ENCODE measurements around the gene FAM72B. TPM values are rescaled to one million over a fixed set of nuclear protein-coding genes. Genes with fewer than 3 reads are reported as not detected.
A peak's percentile ranks its signal among the peaks of the same experiment; 100 is the strongest.
"Not testable (repeated sequence)": the region's sequence is repeated elsewhere in the genome, so short reads cannot be mapped to it uniquely, and the experiment has no call there.

FAM72B gene
- total and polyA plus RNA-seq, 2 of the 4 experiments (the other 2 are of a cell fraction) = 1.6 to 2.2 TPM

GRCh38 chr1:121148489-121149190, 35.5 kb downstream of the FAM72B start:
- BruUV-seq (replicated peaks); H3K23ac ChIP-seq (ENCODE audit: low read depth, low read length); H3K14ac ChIP-seq (replicated peaks; ENCODE audit: low read depth, low read length); H3K4ac ChIP-seq (ENCODE audit: low read depth, low read length); H2BK5ac ChIP-seq (ENCODE audit: low read depth, low read length, poor library complexity, severe bottlenecking); H3K9me3 ChIP-seq (ENCODE audit: control insufficient read depth, insufficient read depth, low read length); H3K27me3 ChIP-seq (ENCODE audit: control insufficient read depth, insufficient read depth, low read length); DNase-seq; H3K9ac ChIP-seq (ENCODE audit: low read depth, low read length); H2BK15ac ChIP-seq (ENCODE audit: low read depth, low read length); POLR2A ChIA-PET (ENCODE audit: unreplicated experiment); H3K56ac ChIP-seq (ENCODE audit: extremely low read depth, insufficient read depth, low read length); H3K4me1 ChIP-seq (ENCODE audit: control insufficient read depth, insufficient read depth, low read length); H4K8ac ChIP-seq (ENCODE audit: low read depth in 2 of 2, low read length in 2 of 2); H2BK120ac ChIP-seq (ENCODE audit: low read depth, low read length); H4K5ac ChIP-seq (ENCODE audit: low read depth, low read length); H3K27ac ChIP-seq (ENCODE audit: insufficient read depth, low read length); H3K18ac ChIP-seq (ENCODE audit: low read depth, low read length); H3K36me3 ChIP-seq (ENCODE audit: control insufficient read depth, insufficient read depth, low read length); H3K4me3 ChIP-seq (ENCODE audit: insufficient read depth, low read depth, low read length); H4K20me1 ChIP-seq (ENCODE audit: insufficient read depth, low read length); intact Hi-C loops (cut with micrococcal nuclease); H2AK9ac ChIP-seq (replicated peaks; ENCODE audit: low read depth, low read length, poor library complexity); H3K9me1 ChIP-seq (ENCODE audit: insufficient read depth, low read length); H2AFZ ChIP-seq (replicated peaks; ENCODE audit: low read length, poor library complexity); CTCF ChIA-PET; H3K79me1 ChIP-seq (ENCODE audit: low read depth in 1 of 2, low read length in 2 of 2); H3K4me2 ChIP-seq (ENCODE audit: low read depth, low read length); in situ Hi-C loops (cut with MboI; ENCODE audit: low sequenced_read_pairs); H2AK5ac ChIP-seq (ENCODE audit: low read depth, low read length); H2BK20ac ChIP-seq (ENCODE audit: low read depth, low read length); dilution Hi-C loops (cut with HindIII; ENCODE audit: low sequenced_read_pairs, unreplicated experiment); H4K91ac ChIP-seq (ENCODE audit: insufficient read depth, low read depth, low read length): not testable (repeated sequence)
- peak; percentile 92 for ATAC-seq (ENCODE audit: low read depth)
- WGBS, 2 experiments (ENCODE audit: extremely low coverage in 2 of 2, insufficient read length in 1 of 2) = no CpG with 5 or more reads among the region's 9 CpGs

DNA sequence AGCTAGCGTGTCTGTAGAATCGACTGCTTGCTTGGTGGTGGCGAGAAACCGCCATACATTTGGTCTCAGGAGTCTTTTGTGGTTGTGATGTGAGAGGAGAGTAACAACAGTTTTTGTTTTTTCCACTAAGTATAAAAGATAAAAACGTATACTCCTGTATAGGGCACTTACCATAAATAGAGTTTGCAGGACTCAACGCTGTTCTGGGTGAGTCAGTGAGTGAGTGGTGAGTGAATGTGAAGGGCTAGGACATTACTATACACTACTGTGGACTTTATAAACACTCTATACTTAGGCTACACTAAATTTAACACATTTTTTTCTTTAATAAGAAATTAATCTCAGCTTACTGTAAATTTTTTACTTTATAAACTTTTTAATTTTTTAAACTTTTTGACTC, 43.7 kb downstream of the FAM72B start:
- POLR2A ChIA-PET (ENCODE audit: unreplicated experiment); H2AK9ac ChIP-seq (replicated peaks; ENCODE audit: low read depth, low read length, poor library complexity); dilution Hi-C loops (cut with HindIII; ENCODE audit: low sequenced_read_pairs, unreplicated experiment); H3K79me1 ChIP-seq (ENCODE audit: low read depth in 1 of 2, low read length in 2 of 2); H3K27me3 ChIP-seq (ENCODE audit: control insufficient read depth, insufficient read depth, low read length); H2BK5ac ChIP-seq (ENCODE audit: low read depth, low read length, poor library complexity, severe bottlenecking); H3K18ac ChIP-seq (ENCODE audit: low read depth, low read length); intact Hi-C loops (cut with micrococcal nuclease); H3K9me3 ChIP-seq (ENCODE audit: control insufficient read depth, insufficient read depth, low read length); H3K23ac ChIP-seq (ENCODE audit: low read depth, low read length); in situ Hi-C loops (cut with MboI; ENCODE audit: low sequenced_read_pairs); H4K8ac ChIP-seq (ENCODE audit: low read depth in 2 of 2, low read length in 2 of 2); H2AFZ ChIP-seq (replicated peaks; ENCODE audit: low read length, poor library complexity); H3K4me2 ChIP-seq (ENCODE audit: low read depth, low read length); H4K91ac ChIP-seq (ENCODE audit: insufficient read depth, low read depth, low read length); H2BK120ac ChIP-seq (ENCODE audit: low read depth, low read length); H3K9ac ChIP-seq (ENCODE audit: low read depth, low read length); DNase-seq; BruUV-seq (replicated peaks); H3K4ac ChIP-seq (ENCODE audit: low read depth, low read length); H3K14ac ChIP-seq (replicated peaks; ENCODE audit: low read depth, low read length); H4K20me1 ChIP-seq (ENCODE audit: insufficient read depth, low read length); H3K27ac ChIP-seq (ENCODE audit: insufficient read depth, low read length); H3K4me1 ChIP-seq (ENCODE audit: control insufficient read depth, insufficient read depth, low read length); H3K56ac ChIP-seq (ENCODE audit: extremely low read depth, insufficient read depth, low read length); H2BK15ac ChIP-seq (ENCODE audit: low read depth, low read length); H3K9me1 ChIP-seq (ENCODE audit: insufficient read depth, low read length); H2AK5ac ChIP-seq (ENCODE audit: low read depth, low read length); H4K5ac ChIP-seq (ENCODE audit: low read depth, low read length); H3K4me3 ChIP-seq (ENCODE audit: insufficient read depth, low read depth, low read length); H3K36me3 ChIP-seq (ENCODE audit: control insufficient read depth, insufficient read depth, low read length); CTCF ChIA-PET; H2BK20ac ChIP-seq (ENCODE audit: low read depth, low read length): not testable (repeated sequence)
- peak; percentile 79 for ATAC-seq (ENCODE audit: low read depth)
- WGBS, 2 experiments (ENCODE audit: extremely low coverage in 2 of 2, insufficient read length in 1 of 2) = no CpG with 5 or more reads among the region's 6 CpGs
